G401.6 (cell line): ENCODE results near the gene COA5.

ENCODE experiments used
- FAIRE-seq: peaks from 2 replicates; lab custom pipeline; 2012; peaks lifted over from hg19 to GRCh38; lab: Jason Lieb, UNC

COA5 gene

GRCh38 chr2:98571796-98572195, 36.5 kb downstream of the COA5 start:
- FAIRE-seq: no peak

DNA sequence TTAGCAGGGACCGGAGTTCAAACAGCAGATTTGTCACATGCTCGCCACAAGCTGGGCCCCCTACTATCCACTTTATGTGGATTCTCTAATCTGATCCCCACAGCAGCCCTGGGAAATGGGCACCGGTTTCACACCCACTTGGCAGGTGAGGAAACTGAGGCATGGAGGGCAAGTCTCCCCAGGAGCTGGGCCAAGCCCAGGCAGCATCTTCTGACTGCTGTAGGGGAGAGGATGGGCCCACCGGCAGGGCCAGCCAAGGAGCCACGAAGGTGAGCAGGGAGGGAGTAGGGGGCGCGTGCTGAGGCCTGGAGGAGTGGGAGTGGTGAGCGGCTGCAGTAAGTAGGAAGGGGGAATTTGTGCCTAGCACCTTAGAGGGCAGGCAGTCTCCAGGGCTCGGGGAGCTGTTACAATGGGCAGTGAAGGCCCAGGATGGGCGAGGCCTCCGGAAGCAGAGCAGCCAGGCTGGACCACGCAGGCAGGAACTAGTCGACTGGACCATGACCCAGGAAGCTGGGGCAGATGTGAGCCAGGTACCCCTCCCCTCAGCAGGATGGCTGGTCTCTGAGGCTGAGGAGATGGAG, 37.1 kb downstream of the COA5 start:
- FAIRE-seq: no peak

DNA sequence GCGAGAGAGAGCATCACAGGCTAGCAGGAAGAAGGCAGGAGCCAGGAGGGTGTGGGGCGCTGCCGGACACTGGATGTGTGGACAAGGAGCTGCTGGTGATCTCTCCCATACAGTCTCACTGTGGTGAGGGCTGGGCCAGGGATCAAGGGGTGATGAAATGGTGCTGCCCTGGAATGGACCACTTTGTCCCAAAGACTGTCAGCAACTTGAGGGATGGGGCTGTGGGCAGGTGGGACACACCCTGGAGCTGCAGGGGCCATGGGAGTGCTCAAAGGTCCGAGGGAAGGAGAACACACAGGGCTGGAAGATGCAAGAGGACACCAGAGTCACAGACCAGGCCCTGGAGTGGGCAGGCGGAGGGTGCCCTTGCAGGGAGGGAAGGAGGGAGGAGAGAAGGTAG, 38.0 kb downstream of the COA5 start:
- no peak for FAIRE-seq

DNA sequence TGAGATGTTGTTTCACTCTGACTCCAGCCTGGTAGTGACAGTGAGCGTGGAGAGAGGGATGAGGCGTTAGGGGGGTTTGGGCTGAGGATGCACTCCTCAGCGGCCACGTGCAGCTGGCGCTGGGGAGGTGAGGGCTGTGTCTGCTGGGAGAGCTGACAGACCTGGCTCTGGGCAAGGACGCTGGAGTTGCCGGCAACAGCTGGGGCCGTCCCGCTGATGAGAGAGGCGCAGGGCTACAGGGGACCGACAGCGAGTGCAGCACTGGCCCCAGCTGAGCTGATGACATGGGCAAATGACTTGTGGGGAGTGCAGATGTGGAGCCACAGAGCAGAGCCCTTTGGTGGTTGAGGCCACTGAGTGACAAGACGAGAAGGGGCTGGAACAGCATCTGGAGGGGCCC, 38.4 kb downstream of the COA5 start:
- no peak for FAIRE-seq

- no peak for FAIRE-seq
Observed at GRCh38 chr2:98569197-98569793, 39.0 kb downstream of the COA5 start.

- FAIRE-seq: no peak
Observed at GRCh38 chr2:98568161-98568956, 40.0 kb downstream of the COA5 start.

GRCh38 chr2:98565941-98566340, 42.4 kb downstream of the COA5 start:
- no peak for FAIRE-seq

DNA sequence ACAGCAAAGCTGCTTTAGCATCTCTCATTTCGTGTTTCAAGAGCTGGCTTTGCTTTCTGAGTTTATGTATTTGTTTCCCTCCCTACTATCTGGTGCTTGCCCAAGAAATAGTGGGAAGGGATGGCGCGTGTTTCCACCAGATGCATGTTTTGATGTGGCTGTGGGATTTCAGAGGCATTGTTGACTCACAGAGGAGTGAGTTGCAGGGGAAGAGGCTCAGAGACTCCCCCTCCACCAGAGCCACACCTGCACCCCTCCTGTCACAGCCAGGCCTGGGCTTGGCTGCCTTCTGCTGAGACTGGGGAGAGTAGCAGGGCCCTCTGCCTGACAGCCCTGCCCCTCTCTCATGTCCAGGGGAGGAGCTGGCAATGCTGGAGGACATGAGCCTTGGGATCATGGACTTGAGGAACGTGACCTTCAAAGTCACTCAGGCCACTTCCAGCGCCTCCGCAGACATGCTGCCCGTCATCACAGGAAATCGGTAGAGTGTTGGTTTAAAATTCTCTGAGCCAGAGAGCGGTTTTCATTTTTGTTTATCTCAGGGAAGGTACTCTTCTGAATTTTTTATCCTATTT, 42.9 kb downstream of the COA5 start:
- FAIRE-seq: no peak

- FAIRE-seq: no peak
Observed at GRCh38 chr2:98564541-98565132, 43.7 kb downstream of the COA5 start.

DNA sequence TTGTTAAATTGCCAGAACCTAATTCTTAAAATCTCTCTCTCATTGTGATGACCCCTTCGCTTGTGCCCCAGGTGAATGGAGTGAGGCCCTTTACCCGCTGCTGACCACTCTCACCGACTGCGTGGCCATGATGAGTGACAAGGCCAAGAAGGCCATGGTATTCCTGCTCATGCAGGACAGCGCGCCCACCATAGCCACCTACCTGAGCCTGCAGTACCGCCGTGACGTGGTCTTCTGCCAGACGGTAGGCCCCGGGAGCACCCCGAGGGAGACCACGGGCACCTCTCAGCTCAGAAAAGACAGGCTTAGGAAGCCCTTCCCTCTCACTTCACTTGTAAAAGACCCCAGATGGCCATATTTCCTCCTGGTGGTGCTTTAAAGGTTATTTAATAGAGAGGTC, 44.9 kb downstream of the COA5 start:
- no peak for FAIRE-seq

GRCh38 chr2:98561902-98562695, 46.2 kb downstream of the COA5 start:
- no peak for FAIRE-seq

DNA sequence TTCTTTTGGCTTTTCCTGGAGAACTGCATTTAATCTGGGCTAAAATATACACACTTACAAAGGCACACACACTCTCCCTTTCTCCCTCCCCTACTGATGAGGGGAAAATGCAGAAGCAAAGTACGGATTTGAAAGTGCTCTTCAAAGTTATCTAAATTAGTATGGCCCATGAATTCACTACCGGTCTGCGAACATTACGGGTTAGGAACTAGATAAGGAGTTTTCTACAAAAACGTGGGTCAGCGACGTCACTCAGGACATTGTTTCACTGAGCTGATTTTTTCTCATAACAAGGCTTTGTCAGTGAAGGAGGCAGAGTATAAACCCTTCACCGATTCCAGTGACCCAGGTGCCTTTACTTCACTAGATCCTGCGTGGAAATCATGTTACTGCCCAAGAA, 47.3 kb downstream of the COA5 start:
- FAIRE-seq: no peak

GRCh38 chr2:98560256-98560771, 48.0 kb downstream of the COA5 start:
- no peak for FAIRE-seq

- FAIRE-seq: no peak
Observed at GRCh38 chr2:98559581-98559980, 48.7 kb downstream of the COA5 start.

GRCh38 chr2:98558852-98559530, 49.3 kb downstream of the COA5 start:
- FAIRE-seq: no peak

- no peak for FAIRE-seq
Observed at GRCh38 chr2:98556344-98557033, 51.8 kb downstream of the COA5 start.

GRCh38 chr2:98555696-98556095, 52.6 kb downstream of the COA5 start:
- no peak for FAIRE-seq

GRCh38 chr2:98554116-98554861, 54.0 kb downstream of the COA5 start:
- no peak for FAIRE-seq

GRCh38 chr2:98552499-98553179, 55.7 kb downstream of the COA5 start:
- no peak for FAIRE-seq
